ENCODE measurements around the gene SYNE1.

- TF ChIP-seq CTCF (IDR thresholded peaks at IDR 0.05; ENCODE audit: insufficient read depth, low read length) (no peak), POLR2AphosphoS5 (IDR thresholded peaks at IDR 0.05; ENCODE audit: low read depth) (no peak), SPI1 (IDR thresholded peaks at IDR 0.05; ENCODE audit: borderline replicate concordance, low read depth) (no peak), GABPA (IDR thresholded peaks at IDR 0.05; ENCODE audit: low read depth) (no peak)
- TF ChIP-seq, protein P1, sequence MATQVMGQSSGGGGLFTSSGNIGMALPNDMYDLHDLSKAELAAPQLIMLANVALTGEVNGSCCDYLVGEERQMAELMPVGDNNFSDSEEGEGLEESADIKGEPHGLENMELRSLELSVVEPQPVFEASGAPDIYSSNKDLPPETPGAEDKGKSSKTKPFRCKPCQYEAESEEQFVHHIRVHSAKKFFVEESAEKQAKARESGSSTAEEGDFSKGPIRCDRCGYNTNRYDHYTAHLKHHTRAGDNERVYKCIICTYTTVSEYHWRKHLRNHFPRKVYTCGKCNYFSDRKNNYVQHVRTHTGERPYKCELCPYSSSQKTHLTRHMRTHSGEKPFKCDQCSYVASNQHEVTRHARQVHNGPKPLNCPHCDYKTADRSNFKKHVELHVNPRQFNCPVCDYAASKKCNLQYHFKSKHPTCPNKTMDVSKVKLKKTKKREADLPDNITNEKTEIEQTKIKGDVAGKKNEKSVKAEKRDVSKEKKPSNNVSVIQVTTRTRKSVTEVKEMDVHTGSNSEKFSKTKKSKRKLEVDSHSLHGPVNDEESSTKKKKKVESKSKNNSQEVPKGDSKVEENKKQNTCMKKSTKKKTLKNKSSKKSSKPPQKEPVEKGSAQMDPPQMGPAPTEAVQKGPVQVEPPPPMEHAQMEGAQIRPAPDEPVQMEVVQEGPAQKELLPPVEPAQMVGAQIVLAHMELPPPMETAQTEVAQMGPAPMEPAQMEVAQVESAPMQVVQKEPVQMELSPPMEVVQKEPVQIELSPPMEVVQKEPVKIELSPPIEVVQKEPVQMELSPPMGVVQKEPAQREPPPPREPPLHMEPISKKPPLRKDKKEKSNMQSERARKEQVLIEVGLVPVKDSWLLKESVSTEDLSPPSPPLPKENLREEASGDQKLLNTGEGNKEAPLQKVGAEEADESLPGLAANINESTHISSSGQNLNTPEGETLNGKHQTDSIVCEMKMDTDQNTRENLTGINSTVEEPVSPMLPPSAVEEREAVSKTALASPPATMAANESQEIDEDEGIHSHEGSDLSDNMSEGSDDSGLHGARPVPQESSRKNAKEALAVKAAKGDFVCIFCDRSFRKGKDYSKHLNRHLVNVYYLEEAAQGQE (IDR thresholded peaks at IDR 0.05; ENCODE audit: insufficient replicate concordance, low read depth) = no peak
These were observed 268.2 kb downstream of the SYNE1 start for GRCh38 chr6:152368751-152369624.

Measured in HL-60 (cell line).